ENCODE data around the gene IFIT3.
"Not testable (repeated sequence)": the region's sequence is repeated elsewhere in the genome, so short reads cannot be mapped to it uniquely, and the experiment has no call there.

IFIT3 gene

GRCh38 chr10:89327803-89328441, at the start of gene IFIT3:
TSS of gene IFIT3 (plus strand) at chr10:89327997. CDS start at chr10:89328074, 77 bp downstream.
- ATAC-seq (peak; percentile 48), DNase-seq (no peak)

GRCh38 chr10:89278034-89278535, 49.7 kb upstream of the IFIT3 start:
- no peak for DNase-seq
- no peak for ATAC-seq

- ATAC-seq (no peak), DNase-seq (no peak)
Observed at GRCh38 chr10:89278900-89279392, 48.9 kb upstream of the IFIT3 start.

GRCh38 chr10:89279421-89279869, 48.4 kb upstream of the IFIT3 start:
- DNase-seq, result no peak

GRCh38 chr10:89280508-89280907, 47.3 kb upstream of the IFIT3 start:
- DNase-seq (no peak), ATAC-seq (no peak)

More at GRCh38 chr10:89279421-89279869, 48.4 kb upstream of the IFIT3 start:
- ATAC-seq, result no peak

- DNase-seq, result no peak
- ATAC-seq, result no peak
Observed at GRCh38 chr10:89281606-89282395, 46.0 kb upstream of the IFIT3 start.

- ATAC-seq, result no peak
- no peak for DNase-seq
Observed at GRCh38 chr10:89283025-89283935, 44.5 kb upstream of the IFIT3 start.

- no peak for DNase-seq
- ATAC-seq, result no peak
Observed at GRCh38 chr10:89283936-89284475, 43.8 kb upstream of the IFIT3 start.

GRCh38 chr10:89284711-89285110, 43.1 kb upstream of the IFIT3 start:
- DNase-seq, ATAC-seq: not testable (repeated sequence)

GRCh38 chr10:89285303-89285702, 42.5 kb upstream of the IFIT3 start:
- ATAC-seq, DNase-seq: not testable (repeated sequence)

- no peak for DNase-seq
- no peak for ATAC-seq
Observed at GRCh38 chr10:89294721-89295239, 33.0 kb upstream of the IFIT3 start.

- DNase-seq (no peak), ATAC-seq (peak; percentile 45)
Observed at GRCh38 chr10:89295597-89295996, 32.2 kb upstream of the IFIT3 start.

- ATAC-seq (no peak), DNase-seq (no peak)
Observed at GRCh38 chr10:89296220-89296648, 31.6 kb upstream of the IFIT3 start.

- no peak for ATAC-seq
- DNase-seq, result no peak
Observed at GRCh38 chr10:89297356-89297755, 30.4 kb upstream of the IFIT3 start.

GRCh38 chr10:89297791-89298190, 30.0 kb upstream of the IFIT3 start:
- no peak for ATAC-seq

GRCh38 chr10:89299031-89299430, 28.8 kb upstream of the IFIT3 start:
- ATAC-seq (no peak), DNase-seq (no peak)

More at GRCh38 chr10:89297791-89298190, 30.0 kb upstream of the IFIT3 start:
- DNase-seq, result no peak

- ATAC-seq (peak; percentile 29), DNase-seq (no peak)
Observed at GRCh38 chr10:89301232-89301631, 26.6 kb upstream of the IFIT3 start.

GRCh38 chr10:89301721-89302445, 25.9 kb upstream of the IFIT3 start, which contains the start of gene IFIT2:
TSS of gene IFIT2 (plus strand) at chr10:89302046. CDS start at chr10:89302124, 78 bp downstream.
- DNase-seq, result peak; percentile 14
- peak; percentile 59 for ATAC-seq

- DNase-seq (no peak), ATAC-seq (no peak)
Observed at GRCh38 chr10:89302625-89303024, 25.2 kb upstream of the IFIT3 start.

GRCh38 chr10:89303161-89303560, 24.6 kb upstream of the IFIT3 start:
- DNase-seq (no peak), ATAC-seq (no peak)

GRCh38 chr10:89304026-89304425, 23.8 kb upstream of the IFIT3 start:
- DNase-seq, result no peak
- no peak for ATAC-seq

All from stimulated activated naive CD8-positive, alpha-beta T cell treated with anti-CD3 and anti-CD28 coated beads, Interleukin-15, Interleukin-2, amounts not matched to agents 100 U/mL and 50 U/mL, for 24 hours (primary cell).